ENCODE measurements around the gene LRRN4CL. TPM values are rescaled to one million over a fixed set of nuclear protein-coding genes. Genes with fewer than 3 reads are reported as not detected.
"Not testable (repeated sequence)": the region's sequence is repeated elsewhere in the genome, so short reads cannot be mapped to it uniquely, and the experiment has no call there.

The LRRN4CL gene
- total RNA-seq (ENCODE audit: unreplicated experiment), result 0.44 TPM
- long read RNA-seq, result 0 reads

- H3K4me3 Mint-ChIP-seq (ENCODE audit: unreplicated experiment), result peak within 1 kb of the TSS; percentile 37
Observed at GRCh38 chr11:62689421-62690183, at the start of gene LRRN4CL. TSS of gene LRRN4CL (minus strand) at chr11:62689530. CDS start at chr11:62688508, 1,022 bp downstream.

GRCh38 chr11:62737196-62737595, 47.9 kb upstream of the LRRN4CL start:
- H3K27me3 Mint-ChIP-seq (ENCODE audit: unreplicated experiment), result no peaks in the 10 kb centered on the region
- H3K36me3 Mint-ChIP-seq (ENCODE audit: low read depth, unreplicated experiment), result peaks cover 23% of the 10 kb centered on the region
- no peak overlapping the region for H3K4me3 Mint-ChIP-seq (ENCODE audit: unreplicated experiment)
- no peaks in the 10 kb centered on the region for H3K4me1 Mint-ChIP-seq (ENCODE audit: unreplicated experiment)
- TF ChIP-seq CTCF (IDR thresholded peaks at IDR 0.05; ENCODE audit: unreplicated experiment), result no peak
- DNase-seq (ENCODE audit: low spot score), result no peak
- H3K9me3 Mint-ChIP-seq (ENCODE audit: unreplicated experiment), result no peaks in the 10 kb centered on the region
- H3K27ac Mint-ChIP-seq (ENCODE audit: unreplicated experiment), result no peak overlapping the region

More at GRCh38 chr11:62689421-62690183, at the start of gene LRRN4CL:
- no peak for DNase-seq (ENCODE audit: low spot score)
- Mint-ChIP-seq H3K36me3 (ENCODE audit: low read depth, unreplicated experiment) (peaks cover 24% of the 10 kb centered on the region), H3K4me1 (ENCODE audit: unreplicated experiment) (peaks cover 10% of the 10 kb centered on the region), H3K27me3 (ENCODE audit: unreplicated experiment) (peaks cover 3% of the 10 kb centered on the region), H3K9me3 (ENCODE audit: unreplicated experiment) (no peaks in the 10 kb centered on the region), H3K27ac (ENCODE audit: unreplicated experiment) (peak within 1 kb of the TSS; percentile 15)
- TF ChIP-seq CTCF (IDR thresholded peaks at IDR 0.05; ENCODE audit: unreplicated experiment), result no peak

GRCh38 chr11:62732830-62733229, 43.5 kb upstream of the LRRN4CL start:
- no peaks in the 10 kb centered on the region for H3K9me3 Mint-ChIP-seq (ENCODE audit: unreplicated experiment)
- peaks cover 5% of the 10 kb centered on the region for H3K27me3 Mint-ChIP-seq (ENCODE audit: unreplicated experiment)
- H3K4me3 Mint-ChIP-seq (ENCODE audit: unreplicated experiment), result peak overlapping the region; percentile 79
- H3K4me1 Mint-ChIP-seq (ENCODE audit: unreplicated experiment), result peaks cover 6% of the 10 kb centered on the region
- peak overlapping the region; percentile 50 for H3K27ac Mint-ChIP-seq (ENCODE audit: unreplicated experiment)
- DNase-seq (ENCODE audit: low spot score), result no peak
- peaks cover 11% of the 10 kb centered on the region for H3K36me3 Mint-ChIP-seq (ENCODE audit: low read depth, unreplicated experiment)
- TF ChIP-seq CTCF (IDR thresholded peaks at IDR 0.05; ENCODE audit: unreplicated experiment), result no peak

GRCh38 chr11:62730076-62730475, 40.7 kb upstream of the LRRN4CL start:
- H3K27ac Mint-ChIP-seq (ENCODE audit: unreplicated experiment), result not testable (repeated sequence)

GRCh38 chr11:62728171-62728988, 39.0 kb upstream of the LRRN4CL start, which contains the start of gene TTC9C:
TSS of gene TTC9C (plus strand) at chr11:62728486. CDS start at chr11:62728849, 363 bp downstream.
- DNase-seq (ENCODE audit: low spot score), result peak; percentile 78
- Mint-ChIP-seq H3K9me3 (ENCODE audit: unreplicated experiment) (no peaks in the 10 kb centered on the region), H3K4me1 (ENCODE audit: unreplicated experiment) (peaks cover 31% of the 10 kb centered on the region), H3K27me3 (ENCODE audit: unreplicated experiment) (peaks cover 21% of the 10 kb centered on the region), H3K36me3 (ENCODE audit: low read depth, unreplicated experiment) (peaks cover 26% of the 10 kb centered on the region), H3K4me3 (ENCODE audit: unreplicated experiment) (peak within 1 kb of the TSS; percentile 99), H3K27ac (ENCODE audit: unreplicated experiment) (peak within 1 kb of the TSS; percentile 96)
- no peak for TF ChIP-seq CTCF (IDR thresholded peaks at IDR 0.05; ENCODE audit: unreplicated experiment)

More at GRCh38 chr11:62730076-62730475, 40.7 kb upstream of the LRRN4CL start:
- not testable (repeated sequence) for DNase-seq (ENCODE audit: low spot score); H3K9me3 Mint-ChIP-seq (ENCODE audit: unreplicated experiment)
- Mint-ChIP-seq H3K27me3 (ENCODE audit: unreplicated experiment) (peaks cover 20% of the 10 kb centered on the region), H3K4me3 (ENCODE audit: unreplicated experiment) (peak overlapping the region; percentile 59), H3K36me3 (ENCODE audit: low read depth, unreplicated experiment) (peaks cover 17% of the 10 kb centered on the region), H3K4me1 (ENCODE audit: unreplicated experiment) (peaks cover 18% of the 10 kb centered on the region)
